Neutrophil (primary cell): ENCODE data around the gene NRXN3.

Experiments
- H3K27ac ChIP-seq: fragments of 200-600 bp; sonication (generic); 2 replicates; pipeline ENCODE4 v1.5.1; 2016; ENCODE audit warnings: mild to moderate bottlenecking, moderate library complexity
- H3K27me3 ChIP-seq: fragments of 200-600 bp; sonication (generic); 2 replicates; pipeline ENCODE4 v1.6.0; 2016; ENCODE audit warnings: mild to moderate bottlenecking
- H3K36me3 ChIP-seq: fragments of 200-600 bp; sonication (generic); 2 replicates; pipeline ENCODE4 v1.5.1; 2017
- H3K4me1 ChIP-seq, 2 experiments: fragments of 200-600 bp in 1 of 2; sonication (generic) in 1 of 2; 1 replicate in 1 of 2; 2 replicates in 1 of 2; pipeline versions ENCODE4 v1.5.1 to v1.6.1; 2013 to 2016; ENCODE audit warnings: low read depth in 1 of 2, low read length in 1 of 2, mild to moderate bottlenecking in 1 of 2, moderate library complexity in 1 of 2; ENCODE audit not compliant: control insufficient read depth in 1 of 2, insufficient read depth in 1 of 2
- H3K4me3 ChIP-seq, 2 experiments: fragments of 200-600 bp in 1 of 2; sonication (generic) in 1 of 2; 1 replicate in 1 of 2; 2 replicates in 1 of 2; pipeline ENCODE4 v1.5.1; 2013 to 2016; ENCODE audit warnings: low read depth in 1 of 2, low read length in 1 of 2, mild to moderate bottlenecking in 1 of 2, moderate library complexity in 1 of 2
- H3K9me3 ChIP-seq: fragments of 200-600 bp; sonication (generic); 2 replicates; pipeline ENCODE4 v1.5.1; 2016
- CTCF ChIP-seq: fragments of 200-600 bp; sonication (generic); IDR thresholded peaks from 2 replicates; pipeline ENCODE4 v1.5.1; 2016; ENCODE audit warnings: antibody characterized with exemption

Gene NRXN3

GRCh38 chr14:79786522-79786921 is 1616.3 kb downstream of the NRXN3 start:
- Histone ChIP-seq H3K27ac (no peak overlapping the region), H3K9me3 (no peaks in the 10 kb centered on the region), H3K4me1 (no peaks in the 10 kb centered on the region), H3K27me3 (no peaks in the 10 kb centered on the region), H3K36me3 (no peaks in the 10 kb centered on the region), H3K4me3 (no peak overlapping the region)
- TF ChIP-seq CTCF: no peak

- Histone ChIP-seq H3K27ac (no peak overlapping the region), H3K9me3 (no peaks in the 10 kb centered on the region), H3K4me1 (no peaks in the 10 kb centered on the region), H3K36me3 (no peaks in the 10 kb centered on the region), H3K27me3 (no peaks in the 10 kb centered on the region), H3K4me3 (no peak overlapping the region)
- TF ChIP-seq CTCF: no peak
Measured at GRCh38 chr14:79788346-79788745, 1618.2 kb downstream of the NRXN3 start.

GRCh38 chr14:79791055-79791732 is 1621.0 kb downstream of the NRXN3 start:
- Histone ChIP-seq H3K4me1 (no peaks in the 10 kb centered on the region), H3K36me3 (no peaks in the 10 kb centered on the region), H3K27me3 (no peaks in the 10 kb centered on the region), H3K27ac (no peak overlapping the region), H3K9me3 (no peaks in the 10 kb centered on the region), H3K4me3 (no peak overlapping the region)
- TF ChIP-seq CTCF: no peak

GRCh38 chr14:79802093-79802492 is 1631.9 kb downstream of the NRXN3 start:
- Histone ChIP-seq H3K27me3 (no peaks in the 10 kb centered on the region), H3K4me3 (no peak overlapping the region), H3K36me3 (no peaks in the 10 kb centered on the region), H3K9me3 (no peaks in the 10 kb centered on the region), H3K4me1 (no peaks in the 10 kb centered on the region), H3K27ac (no peak overlapping the region)
- no peak for TF ChIP-seq CTCF

- Histone ChIP-seq H3K4me3 (no peak overlapping the region), H3K27me3 (no peaks in the 10 kb centered on the region), H3K4me1 (no peaks in the 10 kb centered on the region), H3K27ac (no peak overlapping the region), H3K36me3 (no peaks in the 10 kb centered on the region), H3K9me3 (no peaks in the 10 kb centered on the region)
- no peak for TF ChIP-seq CTCF
Measured at GRCh38 chr14:79805636-79806035, 1635.5 kb downstream of the NRXN3 start.
